NT2/D1 (cell line): Measurements from ENCODE around the gene TTPAL.

Source experiments
- SUZ12 ChIP-seq: IDR thresholded peaks from 2 replicates; pipeline ENCODE4 v1.6.1; 2011; ENCODE audit not compliant: insufficient read length, insufficient read depth; ENCODE audit errors: extremely low read depth
- YY1 ChIP-seq: IDR thresholded peaks from 2 replicates; pipeline ENCODE4 v1.6.1; 2011; ENCODE audit not compliant: insufficient read length, insufficient read depth

GRCh38 chr20:44523746-44524145, 48.1 kb downstream of the TTPAL start:
- TF ChIP-seq YY1 (no peak), SUZ12 (no peak)
